Stomach (tissue), 4 donors: ENCODE data around the gene SEMA3A.

Experiments
- CTCF ChIP-seq, 7 experiments: fragments of 450-650 bp in 4 of 7; fragments of 200-600 bp in 3 of 7; sonication (generic) in 3 of 7; IDR thresholded peaks; one replicate each; pipeline ENCODE4 v1.5.1; 2016 to 2019; ENCODE audit warnings: antibody characterized with exemption in 7 of 7, control low read depth in 2 of 7, mild to moderate bottlenecking in 1 of 7
- EP300 ChIP-seq: sonication (generic); formaldehyde crosslinking; IDR thresholded peaks from one replicate; pipeline ENCODE4 v1.6.1; 2017; ENCODE audit warnings: antibody characterized with exemption
- POLR2A ChIP-seq, 4 donors: fragments of 450-650 bp; IDR thresholded peaks; one replicate each; pipeline ENCODE4 v1.6.1; 2016; ENCODE audit warnings: antibody characterized with exemption in 4 of 4, control low read depth in 2 of 4, mild to moderate bottlenecking in 1 of 4, moderate library complexity in 1 of 4

- no peak for TF ChIP-seq POLR2A (IDR thresholded peaks at IDR 0.05)
- TF ChIP-seq CTCF (IDR thresholded peaks at IDR 0.05) = no peak
- TF ChIP-seq EP300 = no peak
Observed at GRCh38 chr7:84207025-84207424, 12.4 kb upstream of the SEMA3A start.
